ENCODE data around the gene ELP2.
"Not testable (repeated sequence)": the region's sequence is repeated elsewhere in the genome, so short reads cannot be mapped to it uniquely, and the experiment has no call there.

The ELP2 gene

GRCh38 chr18:36157441-36157840 lies 27.7 kb downstream of the ELP2 start:
- no peak for DNase-seq (ENCODE audit: low read depth in 2 of 2)

- no peak for DNase-seq (ENCODE audit: low read depth in 2 of 2)
These were observed 28.7 kb downstream of the ELP2 start for GRCh38 chr18:36158266-36158867.

GRCh38 chr18:36160959-36161371 lies 31.3 kb downstream of the ELP2 start:
- no peak for DNase-seq (ENCODE audit: low read depth in 2 of 2)

GRCh38 chr18:36162981-36163380 lies 33.3 kb downstream of the ELP2 start:
- no peak for DNase-seq (ENCODE audit: low read depth in 2 of 2)

GRCh38 chr18:36167692-36168218 lies 38.1 kb downstream of the ELP2 start:
- DNase-seq (ENCODE audit: low read depth in 2 of 2) = no peak

GRCh38 chr18:36168296-36168695 lies 38.6 kb downstream of the ELP2 start:
- DNase-seq (ENCODE audit: low read depth in 2 of 2) = not testable (repeated sequence)

GRCh38 chr18:36169938-36170337 lies 40.2 kb downstream of the ELP2 start:
- no peak for DNase-seq (ENCODE audit: low read depth in 2 of 2)

GRCh38 chr18:36175481-36175880 lies 45.8 kb downstream of the ELP2 start:
- DNase-seq (ENCODE audit: low read depth in 2 of 2) = no peak

GRCh38 chr18:36176177-36176584 lies 46.5 kb downstream of the ELP2 start:
- no peak for DNase-seq (ENCODE audit: low read depth in 2 of 2)

GRCh38 chr18:36176711-36177110 lies 47.0 kb downstream of the ELP2 start:
- DNase-seq (ENCODE audit: low read depth in 2 of 2) = no peak

- DNase-seq (ENCODE audit: low read depth in 2 of 2) = no peak
These were observed 48.2 kb downstream of the ELP2 start for GRCh38 chr18:36177913-36178312.

- no peak for DNase-seq (ENCODE audit: low read depth in 2 of 2)
These were observed 50.1 kb downstream of the ELP2 start for GRCh38 chr18:36179562-36180355.

- no peak for DNase-seq (ENCODE audit: low read depth in 2 of 2)
These were observed 51.7 kb downstream of the ELP2 start for GRCh38 chr18:36181441-36181840.

- DNase-seq (ENCODE audit: low read depth in 2 of 2) = no peak
These were observed 52.3 kb downstream of the ELP2 start for GRCh38 chr18:36181898-36182506.

GRCh38 chr18:36183033-36183432 lies 53.3 kb downstream of the ELP2 start:
- no peak for DNase-seq (ENCODE audit: low read depth in 2 of 2)

GRCh38 chr18:36183987-36184386 lies 54.3 kb downstream of the ELP2 start:
- DNase-seq (ENCODE audit: low read depth in 2 of 2) = no peak

GRCh38 chr18:36185157-36185556 lies 55.5 kb downstream of the ELP2 start:
- no peak for DNase-seq (ENCODE audit: low read depth in 2 of 2)

GRCh38 chr18:36185901-36186460 lies 56.3 kb downstream of the ELP2 start:
- no peak for DNase-seq (ENCODE audit: low read depth in 2 of 2)

GRCh38 chr18:36186461-36187192 lies 56.9 kb downstream of the ELP2 start:
- DNase-seq (ENCODE audit: low read depth in 2 of 2) = no peak

- no peak for DNase-seq (ENCODE audit: low read depth in 2 of 2)
These were observed 57.6 kb downstream of the ELP2 start, which contains the start of gene MOCOS for GRCh38 chr18:36187193-36187825. Gene MOCOS (plus strand): TSS chr18:36187497. CDS start chr18:36187540, 43 bp downstream.
